GM12801 (cell line): ENCODE results near the gene PTCD2.

Experiments
- TF ChIP-seq, protein P1 (sequence below): IDR thresholded peaks from one replicate; pipeline ENCODE4 v1.5.1; 2011; ENCODE audit warnings: control low read depth; ENCODE audit not compliant: insufficient read length; ENCODE audit errors: extremely low read depth

The PTCD2 gene

DNA sequence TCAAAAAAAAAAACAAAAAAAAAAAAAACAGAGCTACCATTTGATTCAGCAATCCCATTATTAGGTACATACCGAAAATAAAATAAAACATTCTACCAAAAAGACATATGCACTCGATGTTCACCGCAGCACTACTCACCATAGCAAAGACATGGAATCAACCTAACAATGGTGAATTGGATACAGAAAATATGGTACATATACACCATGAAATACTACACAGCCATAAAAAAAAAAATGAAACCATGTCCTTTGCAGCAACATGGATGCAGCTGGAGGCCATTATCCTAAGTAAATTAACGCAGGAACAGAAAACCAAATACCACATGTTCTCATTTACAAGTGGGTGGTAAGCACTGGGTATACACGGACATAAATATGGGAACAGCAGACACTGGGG, 21.5 kb upstream of the PTCD2 start:
- TF ChIP-seq, protein P1, sequence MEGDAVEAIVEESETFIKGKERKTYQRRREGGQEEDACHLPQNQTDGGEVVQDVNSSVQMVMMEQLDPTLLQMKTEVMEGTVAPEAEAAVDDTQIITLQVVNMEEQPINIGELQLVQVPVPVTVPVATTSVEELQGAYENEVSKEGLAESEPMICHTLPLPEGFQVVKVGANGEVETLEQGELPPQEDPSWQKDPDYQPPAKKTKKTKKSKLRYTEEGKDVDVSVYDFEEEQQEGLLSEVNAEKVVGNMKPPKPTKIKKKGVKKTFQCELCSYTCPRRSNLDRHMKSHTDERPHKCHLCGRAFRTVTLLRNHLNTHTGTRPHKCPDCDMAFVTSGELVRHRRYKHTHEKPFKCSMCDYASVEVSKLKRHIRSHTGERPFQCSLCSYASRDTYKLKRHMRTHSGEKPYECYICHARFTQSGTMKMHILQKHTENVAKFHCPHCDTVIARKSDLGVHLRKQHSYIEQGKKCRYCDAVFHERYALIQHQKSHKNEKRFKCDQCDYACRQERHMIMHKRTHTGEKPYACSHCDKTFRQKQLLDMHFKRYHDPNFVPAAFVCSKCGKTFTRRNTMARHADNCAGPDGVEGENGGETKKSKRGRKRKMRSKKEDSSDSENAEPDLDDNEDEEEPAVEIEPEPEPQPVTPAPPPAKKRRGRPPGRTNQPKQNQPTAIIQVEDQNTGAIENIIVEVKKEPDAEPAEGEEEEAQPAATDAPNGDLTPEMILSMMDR, result no peak

DNA sequence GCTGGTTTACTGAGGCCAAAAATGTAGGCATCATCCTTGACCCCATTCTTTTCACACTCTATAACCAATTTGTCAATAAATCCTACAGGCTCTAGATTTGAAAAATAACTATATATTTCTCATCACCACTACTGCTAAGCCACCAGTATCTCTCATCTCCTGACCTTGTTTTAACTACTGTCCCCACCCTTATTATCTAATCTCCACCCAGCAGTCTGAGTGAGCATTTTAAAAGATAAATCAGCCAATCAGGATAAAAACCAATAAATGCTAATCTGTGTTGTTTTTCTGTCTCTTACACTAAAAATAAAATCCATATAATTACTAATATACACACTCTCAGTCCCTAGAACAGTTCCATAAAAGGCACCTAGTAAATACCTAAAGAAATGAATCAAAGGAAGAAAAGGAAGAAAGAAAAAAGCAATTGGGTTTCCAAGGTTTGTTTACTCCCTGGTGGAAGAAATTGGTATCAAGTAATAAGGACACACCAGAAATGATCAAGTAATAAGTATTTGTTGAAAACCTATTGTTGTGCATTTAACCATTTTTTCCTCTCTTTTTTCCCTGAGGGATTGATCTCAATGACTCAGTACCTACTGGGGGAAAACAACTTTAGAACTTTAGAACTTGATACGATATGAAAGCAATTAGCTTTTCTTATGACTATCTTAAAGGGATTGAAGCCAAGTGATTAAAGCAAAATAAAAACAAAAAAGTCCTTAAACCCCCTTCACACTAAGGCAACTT, 19.4 kb upstream of the PTCD2 start:
- TF ChIP-seq, protein P1, result no peak

DNA sequence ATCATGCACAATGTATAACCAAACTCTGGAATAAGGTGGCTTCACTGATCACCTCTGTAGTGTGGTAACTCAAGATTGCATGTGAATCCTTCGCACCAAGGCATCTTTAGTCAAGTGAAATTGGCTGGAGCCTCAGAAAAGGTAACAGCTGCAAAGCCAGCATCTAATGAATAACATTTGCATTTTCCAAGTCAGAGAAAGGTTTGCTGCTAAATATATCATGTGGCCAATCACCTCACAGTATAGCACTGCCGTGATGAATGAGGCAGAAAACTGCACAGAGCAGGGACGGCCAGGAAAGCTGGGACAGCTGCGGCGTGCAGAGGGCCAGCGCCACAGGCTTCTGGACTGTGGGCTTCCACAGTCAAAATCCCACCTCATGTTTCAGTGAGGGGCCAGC, 18.6 kb upstream of the PTCD2 start:
- TF ChIP-seq, protein P1, result no peak

DNA sequence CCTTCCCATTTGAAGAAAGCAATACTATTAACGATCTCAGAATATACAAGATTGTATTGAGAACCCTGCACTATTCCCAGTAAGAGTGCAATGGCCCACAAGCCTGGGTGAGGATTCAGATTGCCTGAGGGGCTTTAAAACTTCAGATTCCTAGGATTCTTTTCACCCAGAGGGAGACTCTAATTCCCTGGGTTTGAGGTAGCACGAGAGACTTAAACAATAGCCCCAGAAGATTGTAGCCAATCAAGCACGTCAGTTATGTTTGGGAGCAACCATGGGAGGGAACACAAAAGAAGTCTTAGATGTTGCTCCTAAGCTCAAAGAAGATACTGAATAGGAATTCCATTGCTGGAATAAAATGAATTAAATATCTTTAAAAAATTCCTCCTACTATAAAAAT, 18.0 kb upstream of the PTCD2 start:
- TF ChIP-seq, protein P1, result no peak

DNA sequence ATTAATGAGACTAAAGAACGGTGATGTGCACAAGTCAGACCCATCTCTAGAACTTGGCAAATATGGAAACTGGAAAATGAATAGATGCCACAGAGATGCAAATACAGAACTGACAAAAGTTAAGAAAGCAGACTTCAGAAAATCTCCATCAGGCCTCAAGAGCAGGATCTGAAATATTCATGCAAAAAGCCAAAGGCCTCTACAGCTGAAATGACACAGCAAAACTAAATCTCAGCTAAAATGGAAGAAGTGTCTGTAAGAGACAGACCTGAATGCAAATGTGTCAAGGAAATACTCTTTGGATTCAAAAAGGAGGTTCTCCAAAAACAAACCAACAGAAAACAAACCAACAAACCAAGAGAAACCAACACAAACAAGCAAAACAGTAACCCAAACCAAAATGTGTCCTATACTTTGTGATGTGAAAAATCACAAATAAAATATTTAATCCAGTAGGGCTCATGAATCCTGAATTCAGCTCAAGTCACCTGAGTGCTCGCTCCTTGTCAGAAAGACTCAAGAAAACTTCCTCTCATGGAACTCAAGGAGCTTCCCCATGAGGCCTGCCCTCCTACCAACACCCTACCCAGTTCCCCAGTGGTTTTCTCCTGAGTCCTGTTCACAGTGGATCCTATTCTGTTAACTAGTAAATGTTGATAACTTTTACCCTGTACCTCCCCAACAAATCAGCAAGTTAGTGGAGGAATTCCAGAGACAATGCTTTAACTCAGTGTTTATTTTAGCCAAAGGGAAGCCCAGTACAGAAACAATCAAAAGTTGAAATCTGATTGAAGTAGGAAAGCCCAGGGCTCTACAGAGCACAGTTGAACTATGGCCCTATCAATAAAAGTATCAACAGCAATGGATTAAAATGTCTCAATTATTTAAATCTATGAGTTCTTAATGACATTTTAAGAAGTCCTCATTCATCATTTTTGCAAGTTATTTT, 14.7 kb upstream of the PTCD2 start:
- TF ChIP-seq, protein P1, result no peak

- TF ChIP-seq, protein P1, result no peak
Measured at GRCh38 chr5:72307573-72307967, 12.6 kb upstream of the PTCD2 start.
